Endothelial cell of umbilical vein (primary cell): ENCODE measurements around the gene IDH3A. TPM values are rescaled to one million over a fixed set of nuclear protein-coding genes. Genes with fewer than 3 reads are reported as not detected.

Experiments used
- BruUV-seq: library from RNA; stranded (reverse); fragments of 400-500 nt; replicated peaks from 2 replicates; lab custom pipeline; 2021; lab: Mats Ljungman, UMichigan
- CTCF ChIA-PET: fragments of 300-600, 350-600 bp; sonication (Branson Sonifier 250); formaldehyde crosslinking; loops from one replicate; lab custom pipeline; 2021; ENCODE audit warnings: antibody characterized with exemption, inconsistent platforms; lab: Charles Lee
- POLR2A ChIA-PET: fragments of 300-600, 350-600 bp; sonication (Branson Sonifier 250); formaldehyde crosslinking; loops from one replicate; lab custom pipeline; 2021; ENCODE audit warnings: antibody characterized with exemption, inconsistent platforms; lab: Charles Lee
- DNase-seq: peaks from one replicate; pipeline ENCODE4 v3.0.0-alpha.2; 2011; ENCODE audit warnings: low read depth, low spot score
- FAIRE-seq: peaks from 2 replicates; lab custom pipeline; 2011; peaks lifted over from hg19 to GRCh38; lab: Jason Lieb, UNC
- H2AFZ ChIP-seq: 2 replicates; pipeline ENCODE4 v1.6.0; 2012; ENCODE audit warnings: low read depth, low read length, control low read depth, inconsistent platforms
- H3K27ac ChIP-seq: 2 replicates; pipeline ENCODE4 v1.5.1; 2011; ENCODE audit warnings: low read depth, mild to moderate bottlenecking, control low read depth, low read length, moderate library complexity; ENCODE audit not compliant: insufficient read depth
- H3K27me3 ChIP-seq, 2 experiments: 2 replicates each; pipeline versions ENCODE4 v1.6.0 to v1.6.1; 2011; ENCODE audit warnings: low read length in 2 of 2, mixed read lengths in 1 of 2; ENCODE audit not compliant: control insufficient read depth in 2 of 2, insufficient read depth in 2 of 2
- H3K36me3 ChIP-seq, 2 experiments: 2 replicates in 1 of 2; 3 replicates in 1 of 2; pipeline ENCODE4 v1.5.1; 2011; ENCODE audit warnings: low read length in 2 of 2, mild to moderate bottlenecking in 1 of 2, moderate library complexity in 1 of 2; ENCODE audit not compliant: control insufficient read depth in 2 of 2, insufficient read depth in 2 of 2; ENCODE audit errors: extremely low read depth in 1 of 2
- H3K4me1 ChIP-seq: 3 replicates; pipeline ENCODE4 v1.5.1; 2011; ENCODE audit warnings: mild to moderate bottlenecking, low read length; ENCODE audit not compliant: control insufficient read depth, insufficient read depth; ENCODE audit errors: extremely low read depth
- H3K4me2 ChIP-seq: 2 replicates; pipeline ENCODE4 v1.6.1; 2011; ENCODE audit warnings: low read length, control low read depth, mixed read lengths; ENCODE audit not compliant: insufficient read depth
- H3K4me3 ChIP-seq, 3 experiments: fragments of 200-600 bp in 1 of 3; sonication (generic), shearing (Covaris generic) in 1 of 3; replicated peaks in 1 of 3; 2 replicates each; pipeline ENCODE4 v1.5.1; 2011 to 2016; ENCODE audit warnings: control low read depth in 3 of 3, low read length in 3 of 3, mild to moderate bottlenecking in 2 of 3, inconsistent platforms in 1 of 3, low read depth in 1 of 3, moderate library complexity in 1 of 3; ENCODE audit not compliant: insufficient read depth in 1 of 3
- H3K79me2 ChIP-seq: 2 replicates; pipeline ENCODE4 v1.6.0; 2012; ENCODE audit warnings: low read length, inconsistent platforms; ENCODE audit not compliant: control insufficient read depth, insufficient read depth
- H3K9ac ChIP-seq: replicated peaks from 2 replicates; pipeline ENCODE3; 2011; ENCODE audit warnings: low read length, control low read depth; ENCODE audit not compliant: insufficient read depth; ENCODE audit errors: extremely low read depth
- H3K9me1 ChIP-seq: replicated peaks from 3 replicates; pipeline ENCODE4 v1.6.0; 2011; ENCODE audit warnings: mild to moderate bottlenecking, low read length; ENCODE audit not compliant: control insufficient read depth, insufficient read depth; ENCODE audit errors: extremely low read depth
- H3K9me3 ChIP-seq: replicated peaks from 2 replicates; pipeline ENCODE4 v1.5.1; 2012; ENCODE audit warnings: low read length, inconsistent platforms; ENCODE audit not compliant: control insufficient read depth, insufficient read depth
- H4K20me1 ChIP-seq: replicated peaks from 2 replicates; pipeline ENCODE3; 2011; ENCODE audit warnings: mild to moderate bottlenecking, low read length; ENCODE audit not compliant: control insufficient read depth, insufficient read depth; ENCODE audit errors: extremely low read depth
- CTCF ChIP-seq, 2 donors: IDR thresholded peaks; 1 replicate in 1 of 2; 2 replicates in 1 of 2; pipeline ENCODE4 v1.5.1; 2011; ENCODE audit warnings: low read length in 2 of 2, mild to moderate bottlenecking in 2 of 2, moderate library complexity in 2 of 2, control low read depth in 1 of 2, inconsistent platforms in 1 of 2, low read depth in 1 of 2; ENCODE audit not compliant: insufficient read depth in 1 of 2; ENCODE audit errors: extremely low read depth in 1 of 2
- EZH2 ChIP-seq: IDR thresholded peaks from 2 replicates; pipeline ENCODE4 v1.6.1; 2012; ENCODE audit warnings: borderline replicate concordance, low read depth, mild to moderate bottlenecking, moderate library complexity, low read length, inconsistent platforms; ENCODE audit not compliant: severe bottlenecking
- FOS ChIP-seq: IDR thresholded peaks from 2 replicates; pipeline ENCODE4 v1.6.1; 2011; ENCODE audit warnings: mild to moderate bottlenecking, low read length, moderate library complexity, borderline replicate concordance; ENCODE audit not compliant: insufficient read depth
- GATA2 ChIP-seq: IDR thresholded peaks from 2 replicates; pipeline ENCODE4 v1.7.0; 2011; ENCODE audit warnings: low read depth, mild to moderate bottlenecking, moderate library complexity, mixed read lengths, low read length; ENCODE audit not compliant: insufficient read length, insufficient read depth
- JUN ChIP-seq: IDR thresholded peaks from 2 replicates; pipeline ENCODE4 v1.6.1; 2011; ENCODE audit warnings: borderline replicate concordance, low read depth; ENCODE audit not compliant: insufficient read length, insufficient read depth
- MAX ChIP-seq: IDR thresholded peaks from 2 replicates; pipeline ENCODE4 v1.6.1; 2011; ENCODE audit not compliant: insufficient read depth, insufficient read length
- MYC ChIP-seq: IDR thresholded peaks from one replicate; pipeline ENCODE4 v1.6.1; 2011; ENCODE audit warnings: mild to moderate bottlenecking, low read depth, low read length
- POLR2A ChIP-seq: IDR thresholded peaks from 2 replicates; pipeline ENCODE4 v1.6.1; 2012; ENCODE audit warnings: low read depth, mild to moderate bottlenecking, control low read depth, low read length
- POLR2AphosphoS5 ChIP-seq: IDR thresholded peaks from 2 replicates; pipeline ENCODE4 v1.6.1; 2012; ENCODE audit warnings: low read depth, mild to moderate bottlenecking, control low read depth, low read length, moderate library complexity; ENCODE audit not compliant: insufficient read depth
- dilution Hi-C: fragments of 300-500 bp; cut with MboI; formaldehyde crosslinking; loops from one replicate; pipeline ENCODE4 v1.15.0; 2019; ENCODE audit warnings: low sequenced_read_pairs; ENCODE audit not compliant: extremely low pct_ligation_motif_present
- intact Hi-C: fragments of 100-400 bp; cut with micrococcal nuclease; formaldehyde crosslinking; loops from one replicate; pipeline ENCODE4 v1.10.0; 2022
- polyA plus RNA-seq, 4 experiments: library from polyadenylated mRNA; depleted of rRNA in 3 of 4; stranded (reverse) in 3 of 4; unstranded in 1 of 4; fragments of >200 nt; gene quantifications; 2 replicates each; pipeline versions ENCODE4 v1.2.1 to v1.2.3, GENCODE V29; 2011 to 2012; ENCODE audit warnings: missing spikeins in 1 of 4
- total RNA-seq: library from RNA; stranded (reverse); gene quantifications from 2 replicates; pipeline ENCODE4 v1.2.3, GENCODE V29; 2021

The IDH3A gene
- total and polyA plus RNA-seq, 2 donors (not counting 3 experiments of a cell fraction or from before 2014, with no cell fraction given), result 35.5 to 63.9 TPM

GRCh38 chr15:78204351-78205309, 55.5 kb downstream of the IDH3A start:
- intact Hi-C loops, result no loop called here
- Histone ChIP-seq H3K9me3 (no peaks in the 10 kb centered on the region), H3K36me3 (no peaks in the 10 kb centered on the region), H3K4me3 (no peak overlapping the region), H4K20me1 (no peaks in the 10 kb centered on the region), H3K27me3 (no peaks in the 10 kb centered on the region), H3K4me1 (no peaks in the 10 kb centered on the region), H3K27ac (no peak overlapping the region), H3K4me2 (no peak overlapping the region), H3K9me1 (no peaks in the 10 kb centered on the region), H3K79me2 (no peaks in the 10 kb centered on the region), H2AFZ (no peak overlapping the region), H3K9ac (no peak overlapping the region)
- DNase-seq (no peak), FAIRE-seq (no peak)
- BruUV-seq, result no TSS peak
- TF ChIP-seq EZH2 (no peak), POLR2A (no peak), MAX (no peak), CTCF (IDR thresholded peaks at IDR 0.05; ENCODE audit: extremely low read depth in 1 of 2, insufficient read depth in 1 of 2, low read depth in 1 of 2, low read length in 2 of 2) (no peak), GATA2 (no peak), MYC (no peak), POLR2AphosphoS5 (no peak), FOS (no peak), JUN (no peak)
- dilution Hi-C loops, result no loop called here
- ChIA-PET CTCF (interaction anchor here (0.6 to 2.2 kb wide), 5 partner anchors 9 to 91 kb away, joined by 3 to 17 read pairs (median 5); no protein-coding TSS in a partner anchor), POLR2A (no interaction called here)
